GM18502 (cell line): ENCODE measurements around the gene C1orf146.
"Not testable (repeated sequence)": the region's sequence is repeated elsewhere in the genome, so short reads cannot be mapped to it uniquely, and the experiment has no call there.

ENCODE experiments used
- ATAC-seq: cut with Tn5 transposase; IDR thresholded peaks from one replicate; pipeline ENCODE4 v1.9.1; 2021; ENCODE audit warnings: mild to moderate bottlenecking; ENCODE audit not compliant: unreplicated experiment, poor library complexity

Gene C1orf146

DNA sequence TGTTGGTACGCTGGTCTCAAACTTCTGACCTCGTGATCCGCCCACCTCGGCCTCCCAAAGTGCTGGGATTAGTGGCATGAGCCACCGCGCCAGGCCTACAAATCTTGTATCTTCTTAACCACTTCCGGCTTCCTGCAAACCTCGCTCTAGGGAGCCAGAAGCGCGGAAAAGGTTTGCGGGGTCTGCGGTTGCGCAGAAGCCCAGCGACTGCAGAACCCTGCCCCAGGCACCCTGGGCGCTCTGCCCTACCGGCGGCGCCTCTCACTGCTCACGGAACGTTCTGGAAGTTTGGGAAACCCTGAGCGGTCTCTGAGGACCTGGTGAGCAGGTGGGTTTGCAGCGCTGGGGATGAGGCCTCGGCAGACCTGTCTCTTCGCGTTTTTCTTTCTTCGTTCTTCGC, at the start of gene C1orf146:
C1orf146 (plus strand) TSS at position 195 of the 400 bp plus-strand sequence. CDS start 13,506 bp downstream, outside the sequence.
- no peak for ATAC-seq

DNA sequence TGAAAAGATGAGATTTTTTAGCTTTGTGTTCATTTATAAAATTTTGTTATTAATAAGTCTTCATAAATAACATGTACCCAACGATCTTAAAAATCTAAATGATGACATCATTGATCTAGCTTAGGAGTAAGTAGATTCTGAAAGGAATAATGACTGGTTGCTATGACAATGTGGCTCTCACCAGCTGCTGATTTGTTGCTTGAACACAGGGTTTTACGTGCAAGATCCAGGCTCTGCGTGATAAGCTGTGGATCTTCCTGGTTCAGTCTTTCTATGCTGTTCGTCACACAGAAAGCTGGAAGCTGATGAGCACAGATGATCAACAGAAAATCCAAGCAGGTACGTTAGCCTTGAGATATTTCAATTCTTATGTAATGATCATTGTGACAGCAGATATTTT, 49.1 kb upstream of the C1orf146 start:
- ATAC-seq, result no peak

DNA sequence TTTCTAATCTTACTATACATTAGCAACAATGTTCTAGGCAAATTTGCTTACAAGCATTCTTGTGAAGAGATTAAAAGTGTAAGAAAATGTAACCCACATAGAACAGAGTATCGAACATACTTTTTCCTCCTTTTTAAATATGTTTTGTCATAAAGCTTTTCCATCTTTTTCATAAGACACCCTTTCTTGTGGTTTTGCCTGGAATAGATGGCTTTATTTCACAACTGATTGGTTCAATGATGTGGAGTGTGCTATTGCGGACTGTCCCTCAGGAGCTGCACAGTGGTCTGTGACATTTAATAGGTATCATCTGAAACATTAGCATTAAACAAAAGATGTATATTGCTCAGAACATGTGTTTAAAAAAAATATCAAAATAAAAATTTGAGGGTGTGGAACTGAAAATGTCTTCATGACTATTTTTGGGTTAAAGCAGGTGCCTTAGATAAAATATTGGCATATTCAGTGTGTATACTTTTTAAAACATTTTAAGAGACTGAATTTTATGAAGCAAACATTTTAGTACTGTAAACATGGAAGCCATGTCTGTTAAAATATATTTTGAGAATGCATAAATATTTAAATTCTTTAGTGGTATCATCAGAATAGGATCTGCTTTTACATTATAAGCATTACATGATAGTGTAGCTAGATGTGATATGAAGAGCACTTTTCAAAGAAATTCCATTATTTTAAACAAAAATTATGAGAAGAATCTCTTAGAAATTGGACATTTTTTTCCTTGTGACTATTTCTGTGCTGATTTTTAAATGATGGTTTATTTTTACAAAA, 48.3 kb upstream of the C1orf146 start:
- ATAC-seq, result no peak

GRCh38 chr1:92184632-92185031, 33.1 kb upstream of the C1orf146 start:
- ATAC-seq, result no peak

DNA sequence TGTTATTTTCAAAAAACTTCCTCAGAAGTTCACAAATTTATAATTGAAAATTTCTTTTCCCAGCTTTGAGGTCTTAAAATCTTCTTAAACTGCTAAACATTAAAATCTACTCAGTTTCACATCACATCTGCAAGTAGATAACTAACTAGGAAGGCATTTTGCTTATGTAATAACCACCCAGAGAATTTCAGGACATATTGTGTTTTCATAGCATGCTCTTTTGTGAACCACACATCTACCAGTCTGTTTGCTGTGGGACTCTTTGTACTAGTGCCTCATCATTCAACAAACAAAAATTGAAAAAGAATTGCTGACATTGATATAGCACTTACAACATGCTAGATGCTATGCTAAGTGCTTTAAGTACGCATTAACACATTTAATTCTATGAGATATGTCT, 31.6 kb upstream of the C1orf146 start:
- ATAC-seq, result no peak

DNA sequence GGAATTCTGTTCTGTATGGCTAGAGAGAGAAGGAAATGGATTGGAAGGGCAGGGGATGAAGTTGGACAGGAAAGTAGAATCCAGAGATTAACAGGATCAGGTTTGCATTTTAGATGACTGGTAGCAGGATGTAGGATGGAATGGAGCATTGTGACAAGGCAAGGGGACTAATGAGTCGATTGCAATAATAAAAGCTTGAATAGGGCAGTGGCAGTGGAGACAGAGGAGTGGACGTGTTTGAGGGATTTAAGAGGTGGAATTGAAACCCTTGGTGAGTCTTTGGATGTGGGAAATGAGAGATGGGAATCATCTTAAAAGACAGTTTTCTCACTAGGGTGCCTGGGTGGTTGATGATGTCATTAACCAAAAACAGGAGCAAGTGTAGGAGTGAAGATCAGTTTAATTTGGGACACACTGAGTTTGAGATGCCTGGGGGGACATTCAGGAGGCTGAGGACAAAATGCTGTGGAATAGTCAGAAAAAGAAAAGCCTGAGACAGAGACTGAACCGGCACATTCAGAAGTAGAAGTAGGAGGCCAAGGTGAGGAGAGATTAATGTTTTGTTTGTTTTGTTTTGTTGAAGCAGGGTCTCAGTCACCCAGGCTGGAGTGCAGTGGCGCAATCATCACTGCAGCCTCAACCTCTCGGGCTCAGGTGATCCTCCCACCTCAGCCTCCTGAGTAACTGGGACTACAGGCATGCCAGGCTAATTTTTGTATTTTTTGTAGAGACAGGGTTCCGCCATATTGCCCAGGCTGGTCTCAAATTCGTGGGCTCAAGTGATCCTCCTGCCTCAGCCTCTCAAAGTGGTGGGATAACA, 29.1 kb upstream of the C1orf146 start:
- no peak for ATAC-seq

DNA sequence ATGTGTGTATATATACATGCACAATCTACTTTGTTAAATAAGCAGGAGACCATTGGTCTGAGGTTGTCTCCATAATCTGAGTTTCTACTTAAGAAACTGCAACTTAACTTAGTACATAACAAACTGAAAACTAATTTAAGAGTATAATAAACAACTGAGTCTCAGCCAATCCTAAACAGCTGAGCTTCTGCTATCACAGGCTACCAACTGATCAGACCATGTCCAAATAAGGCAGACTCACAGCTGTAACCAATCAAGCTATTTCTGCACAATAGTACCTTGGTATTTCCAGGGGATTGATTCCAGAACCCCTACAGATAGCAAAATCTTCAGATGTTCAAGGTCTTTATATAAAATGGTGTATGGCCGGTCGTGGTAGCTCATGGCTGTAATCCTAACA, 26.0 kb upstream of the C1orf146 start:
- ATAC-seq, result no peak

DNA sequence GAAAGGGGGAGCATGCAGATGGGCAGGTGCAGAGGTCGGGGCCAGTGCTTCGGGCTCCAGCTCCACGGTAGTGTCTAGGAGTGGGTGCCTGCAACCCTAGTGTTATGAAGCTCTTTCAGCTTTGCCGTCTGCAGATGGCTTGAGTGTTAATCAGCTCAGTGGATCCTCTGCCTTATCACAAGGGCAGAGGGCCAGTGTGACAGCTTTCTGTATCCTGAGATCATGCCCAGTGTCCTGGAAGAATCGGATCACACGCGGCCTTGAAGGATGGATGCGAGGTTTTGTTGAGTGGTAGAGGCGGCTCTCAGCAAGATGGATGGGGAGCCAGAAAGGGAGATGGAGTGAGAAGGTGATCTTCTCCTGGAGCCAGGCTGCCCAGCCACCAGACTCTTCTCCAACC, 25.5 kb upstream of the C1orf146 start:
- ATAC-seq, result no peak

DNA sequence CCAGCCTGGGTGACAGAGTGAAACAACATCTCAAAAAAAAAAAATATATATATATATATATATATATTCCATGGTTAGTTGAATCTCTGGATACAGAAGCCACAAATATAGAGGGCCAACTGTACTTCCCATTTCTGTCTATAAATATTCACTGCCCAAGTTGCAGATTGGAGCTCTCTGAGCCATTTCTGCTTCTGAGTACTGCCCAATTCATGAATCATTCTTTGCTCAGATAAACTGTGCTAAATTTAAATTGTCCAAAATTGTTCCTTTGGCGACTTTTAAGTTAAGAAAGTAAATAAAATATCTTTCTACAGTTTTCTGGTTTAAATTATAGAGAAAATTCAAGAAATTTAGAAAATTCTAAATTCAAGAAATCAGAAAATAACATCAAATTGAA, 23.2 kb upstream of the C1orf146 start:
- no peak for ATAC-seq

- ATAC-seq, result no peak
These were observed 15.7 kb upstream of the C1orf146 start for GRCh38 chr1:92201973-92202372.

DNA sequence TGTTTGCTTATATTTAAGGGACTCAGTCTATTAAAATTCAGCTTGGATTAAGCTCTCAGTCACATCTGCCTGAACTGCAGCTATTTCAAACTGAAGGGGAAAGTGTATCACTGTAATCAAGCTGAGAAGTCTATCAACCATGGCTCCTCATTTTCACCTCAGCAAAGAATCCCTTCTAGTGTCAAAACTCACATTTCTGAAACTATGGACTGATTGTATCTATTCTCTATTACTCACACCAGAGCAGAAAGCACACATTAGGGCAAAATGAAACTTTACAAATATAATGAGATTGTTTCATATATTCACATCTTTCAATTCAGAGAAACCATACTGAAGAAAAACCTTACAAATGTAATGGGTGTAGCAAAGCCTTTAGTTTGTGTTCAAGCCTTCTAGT, 14.6 kb upstream of the C1orf146 start:
- no peak for ATAC-seq

- no peak for ATAC-seq
These were observed 7.0 kb upstream of the C1orf146 start for GRCh38 chr1:92210701-92211100.

- no peak for ATAC-seq
These were observed 6.5 kb upstream of the C1orf146 start for GRCh38 chr1:92211166-92211565.

GRCh38 chr1:92218559-92218958, 844 bp downstream of the C1orf146 start:
- ATAC-seq, result no peak

DNA sequence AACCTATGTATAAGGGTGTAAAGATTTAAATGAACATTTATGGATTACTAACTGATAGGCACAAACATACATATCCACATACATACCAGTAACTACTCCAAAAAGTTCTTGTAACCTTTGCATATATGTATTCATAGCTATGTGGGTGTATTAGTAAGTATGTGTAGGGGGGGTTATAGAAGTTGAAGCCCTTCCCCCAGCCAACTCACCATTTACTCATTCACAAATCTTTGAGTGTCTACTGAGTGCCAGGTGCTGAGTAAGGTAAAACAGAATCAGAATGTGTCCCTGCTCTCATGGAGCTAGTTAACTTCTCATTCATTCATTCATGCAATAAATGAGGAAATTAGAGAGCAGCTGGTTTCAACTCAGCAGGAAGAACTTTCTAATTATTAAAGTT, 1.3 kb downstream of the C1orf146 start:
- ATAC-seq, result no peak

- no peak for ATAC-seq
These were observed 10.7 kb downstream of the C1orf146 start for GRCh38 chr1:92228401-92228800.

GRCh38 chr1:92230736-92231135, 13.0 kb downstream of the C1orf146 start:
- no peak for ATAC-seq

DNA sequence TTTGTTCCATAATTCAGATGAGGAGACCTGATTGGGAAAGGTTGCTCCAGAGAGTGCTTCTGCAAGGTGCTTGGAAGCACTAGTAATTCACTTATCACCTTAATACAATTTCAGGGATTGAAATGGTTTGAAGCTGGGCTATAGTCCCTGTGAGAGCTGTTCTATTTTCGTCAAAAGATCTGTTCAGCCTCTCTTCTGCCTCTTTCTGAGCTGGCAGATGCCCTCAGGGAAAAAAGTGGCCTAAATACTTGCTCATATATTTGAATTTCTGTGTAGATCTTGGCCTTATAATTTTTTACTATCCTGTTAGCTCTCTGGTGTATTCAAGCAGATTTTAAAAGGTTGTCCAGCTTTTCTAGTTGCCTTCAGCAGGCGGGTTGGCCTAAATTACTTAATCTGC, 22.3 kb downstream of the C1orf146 start:
- no peak for ATAC-seq

DNA sequence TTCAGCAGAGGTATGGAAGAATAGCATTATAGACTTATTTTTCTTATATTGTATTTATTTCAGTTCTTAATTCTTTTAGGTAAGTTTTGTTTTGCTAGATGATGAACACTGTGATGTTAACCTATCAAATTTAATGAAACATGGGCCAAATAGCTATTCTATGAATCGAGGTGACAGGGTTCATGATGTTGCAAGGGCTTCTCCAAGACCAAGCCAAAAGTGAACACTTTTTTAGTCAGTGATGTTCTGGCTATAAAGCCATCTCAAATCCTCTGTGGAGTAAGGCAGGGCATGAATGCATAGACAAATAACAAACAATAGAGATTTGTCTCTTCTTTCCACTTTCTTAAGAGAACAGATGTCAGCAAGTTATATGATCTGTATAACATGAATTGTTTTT, 26.7 kb downstream of the C1orf146 start:
- ATAC-seq, result no peak

DNA sequence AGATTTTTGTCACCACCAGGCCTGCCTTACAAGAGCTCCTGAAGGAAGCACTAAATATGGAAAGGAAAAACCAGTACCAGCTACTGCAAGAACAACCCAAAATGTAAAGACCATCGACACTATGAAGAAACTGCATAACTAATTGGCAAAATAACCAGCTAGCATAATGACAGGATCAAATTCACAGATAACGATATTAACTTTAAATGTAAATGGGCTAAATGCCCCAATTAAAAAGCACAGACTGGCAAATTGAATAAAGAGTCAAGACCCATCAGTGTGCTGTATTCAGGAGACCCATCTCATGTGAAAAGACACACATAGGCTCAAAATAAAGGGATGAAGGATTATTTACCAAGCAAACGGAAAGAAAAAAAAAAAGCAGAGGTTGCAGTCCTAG, 37.0 kb downstream of the C1orf146 start:
- not testable (repeated sequence) for ATAC-seq

GRCh38 chr1:92259350-92259749, 41.6 kb downstream of the C1orf146 start:
- ATAC-seq, result no peak

GRCh38 chr1:92262516-92262915, 44.8 kb downstream of the C1orf146 start:
- ATAC-seq, result no peak
